Thyroid gland (tissue), 4 donors: ENCODE results near the gene BZW1.

Experiments used
- POLR2A ChIP-seq, 2 donors: fragments of 450-650 bp; IDR thresholded peaks; one replicate each; pipeline ENCODE4 v1.6.1; 2017; ENCODE audit warnings: antibody characterized with exemption in 2 of 2, mild to moderate bottlenecking in 2 of 2, moderate library complexity in 1 of 2
- TF ChIP-seq, protein P1 (sequence below), 6 experiments: fragments of 200-600 bp in 3 of 6; fragments of 450-650 bp in 3 of 6; sonication (generic) in 3 of 6; IDR thresholded peaks; one replicate each; pipeline ENCODE4 v1.5.1; 2016 to 2019; ENCODE audit warnings: antibody characterized with exemption in 6 of 6, mild to moderate bottlenecking in 2 of 6, inconsistent platforms in 1 of 6, moderate library complexity in 1 of 6

DNA sequence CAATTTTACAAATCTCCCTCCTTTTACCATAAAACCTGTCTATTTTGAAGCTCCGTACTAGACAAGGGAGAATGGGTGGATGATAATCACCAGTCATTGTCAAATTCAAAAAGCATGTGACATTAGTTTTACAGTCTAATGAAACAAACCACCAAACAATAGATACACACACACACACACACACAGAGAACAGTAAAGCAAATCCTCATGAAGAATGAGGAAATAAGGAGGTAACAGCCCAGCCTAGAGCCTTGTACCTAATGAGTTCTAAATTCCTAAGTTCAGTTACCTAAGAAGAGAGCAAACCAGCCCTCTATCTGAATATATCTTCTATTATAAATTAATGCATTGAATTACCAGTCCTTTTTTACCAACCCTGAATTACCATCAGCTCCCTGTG is 36.8 kb upstream of the BZW1 start:
- TF ChIP-seq, protein P1, sequence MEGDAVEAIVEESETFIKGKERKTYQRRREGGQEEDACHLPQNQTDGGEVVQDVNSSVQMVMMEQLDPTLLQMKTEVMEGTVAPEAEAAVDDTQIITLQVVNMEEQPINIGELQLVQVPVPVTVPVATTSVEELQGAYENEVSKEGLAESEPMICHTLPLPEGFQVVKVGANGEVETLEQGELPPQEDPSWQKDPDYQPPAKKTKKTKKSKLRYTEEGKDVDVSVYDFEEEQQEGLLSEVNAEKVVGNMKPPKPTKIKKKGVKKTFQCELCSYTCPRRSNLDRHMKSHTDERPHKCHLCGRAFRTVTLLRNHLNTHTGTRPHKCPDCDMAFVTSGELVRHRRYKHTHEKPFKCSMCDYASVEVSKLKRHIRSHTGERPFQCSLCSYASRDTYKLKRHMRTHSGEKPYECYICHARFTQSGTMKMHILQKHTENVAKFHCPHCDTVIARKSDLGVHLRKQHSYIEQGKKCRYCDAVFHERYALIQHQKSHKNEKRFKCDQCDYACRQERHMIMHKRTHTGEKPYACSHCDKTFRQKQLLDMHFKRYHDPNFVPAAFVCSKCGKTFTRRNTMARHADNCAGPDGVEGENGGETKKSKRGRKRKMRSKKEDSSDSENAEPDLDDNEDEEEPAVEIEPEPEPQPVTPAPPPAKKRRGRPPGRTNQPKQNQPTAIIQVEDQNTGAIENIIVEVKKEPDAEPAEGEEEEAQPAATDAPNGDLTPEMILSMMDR (IDR thresholded peaks at IDR 0.05): no peak
- no peak for TF ChIP-seq POLR2A (IDR thresholded peaks at IDR 0.05)
